ENCODE results near the gene SEZ6.
"Not testable (repeated sequence)": the region's sequence is repeated elsewhere in the genome, so short reads cannot be mapped to it uniquely, and the experiment has no call there.

The SEZ6 gene

DNA sequence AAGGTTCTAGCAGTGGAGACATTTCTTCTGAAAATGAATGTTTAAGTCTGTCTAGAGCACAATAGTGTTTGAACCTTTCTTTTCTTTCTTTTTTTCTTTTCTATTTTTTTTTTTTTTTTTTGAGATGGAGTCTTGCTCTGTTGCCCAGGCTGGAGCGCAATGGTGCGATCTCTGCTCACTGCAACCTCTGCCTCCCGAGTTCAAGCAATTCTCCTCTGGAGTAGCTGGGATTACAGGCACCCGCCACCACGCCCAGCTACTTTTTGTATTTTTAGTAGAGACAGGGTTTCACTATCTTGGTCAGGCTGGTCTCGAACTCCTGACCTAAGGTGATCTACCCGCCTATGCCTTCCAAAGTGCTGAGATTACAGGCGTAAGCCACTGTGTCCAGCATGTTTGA is 71.3 kb downstream of the SEZ6 start:
- DNase-seq (ENCODE audit: low spot score) = not testable (repeated sequence)

DNA sequence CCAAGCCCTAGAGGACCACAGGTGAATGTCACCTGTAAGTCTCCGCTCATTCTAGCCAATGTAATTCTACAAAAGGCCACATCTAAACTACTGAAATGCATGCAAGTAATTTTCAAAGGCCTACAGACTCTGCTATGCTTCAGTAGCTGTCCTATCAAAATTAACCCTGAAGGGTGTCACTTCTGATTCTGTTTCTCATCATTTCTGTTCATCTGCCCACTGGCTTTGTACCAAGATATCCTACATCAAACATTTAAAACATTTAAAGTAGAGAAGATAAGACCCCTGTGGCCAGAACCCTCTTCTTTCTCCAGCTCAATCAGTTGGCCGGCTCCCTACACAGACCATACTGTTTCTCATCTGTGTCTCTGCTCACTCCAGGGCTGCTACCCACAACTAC is 76.0 kb downstream of the SEZ6 start:
- DNase-seq (ENCODE audit: low spot score) = no peak

DNA sequence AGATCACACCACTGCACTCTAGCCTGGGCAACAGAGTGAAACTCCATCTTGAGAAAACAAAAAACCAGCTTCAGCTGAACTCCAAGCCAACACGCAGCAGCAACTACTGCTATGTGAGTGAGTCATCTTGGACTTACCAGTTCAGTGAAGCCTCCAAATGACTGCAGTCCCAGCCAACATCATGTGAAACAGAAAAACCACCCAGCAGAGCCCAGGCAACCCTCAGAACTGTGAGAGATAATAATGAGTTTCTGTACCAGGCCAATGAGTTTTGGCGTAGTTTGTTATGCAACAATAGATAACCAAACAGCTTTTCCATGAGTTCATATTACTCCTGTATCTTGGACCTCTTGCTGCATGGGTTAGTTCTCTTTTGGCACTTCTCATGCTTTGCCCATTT is 77.8 kb downstream of the SEZ6 start:
- no peak for DNase-seq (ENCODE audit: low spot score)

DNA sequence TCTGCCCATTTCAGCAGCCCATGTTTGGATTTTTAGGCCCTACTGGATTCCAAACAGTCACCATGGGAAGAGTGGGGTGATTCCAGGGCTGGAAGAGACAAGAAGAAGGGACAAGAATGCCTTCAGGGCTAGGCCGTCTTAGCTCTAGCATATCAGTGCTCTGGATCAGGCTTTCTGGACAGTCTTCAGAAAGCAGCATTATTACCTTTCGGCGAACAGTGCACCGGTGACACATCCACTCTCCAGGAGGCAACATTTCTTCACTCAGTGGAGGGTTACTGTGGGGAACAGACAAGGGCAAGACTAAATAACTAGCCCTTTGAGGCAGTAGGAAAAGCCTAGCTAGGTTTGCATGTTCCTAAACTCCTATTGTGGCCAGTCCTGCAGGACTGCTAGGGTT is 79.0 kb downstream of the SEZ6 start:
- DNase-seq (ENCODE audit: low spot score) = no peak

DNA sequence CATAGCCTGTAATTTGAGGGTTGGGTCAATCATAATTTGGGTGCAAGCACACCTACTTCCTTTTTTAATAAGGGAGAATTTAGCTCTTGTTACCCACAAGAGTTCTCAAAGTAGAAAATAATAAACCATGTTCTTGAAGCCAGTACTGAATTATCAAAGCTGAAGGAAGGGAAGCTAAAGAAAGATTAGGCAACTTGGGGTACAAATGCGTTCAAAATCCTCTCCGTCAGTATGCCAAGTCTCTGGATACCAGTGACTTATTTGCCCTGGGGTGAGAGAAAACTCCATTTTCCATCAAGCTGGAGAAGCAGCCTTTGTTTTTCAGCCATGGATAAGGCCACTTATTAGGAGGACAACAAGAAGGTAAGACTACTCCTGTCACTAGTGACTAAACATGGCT is 79.5 kb downstream of the SEZ6 start:
- DNase-seq (ENCODE audit: low spot score) = no peak

DNA sequence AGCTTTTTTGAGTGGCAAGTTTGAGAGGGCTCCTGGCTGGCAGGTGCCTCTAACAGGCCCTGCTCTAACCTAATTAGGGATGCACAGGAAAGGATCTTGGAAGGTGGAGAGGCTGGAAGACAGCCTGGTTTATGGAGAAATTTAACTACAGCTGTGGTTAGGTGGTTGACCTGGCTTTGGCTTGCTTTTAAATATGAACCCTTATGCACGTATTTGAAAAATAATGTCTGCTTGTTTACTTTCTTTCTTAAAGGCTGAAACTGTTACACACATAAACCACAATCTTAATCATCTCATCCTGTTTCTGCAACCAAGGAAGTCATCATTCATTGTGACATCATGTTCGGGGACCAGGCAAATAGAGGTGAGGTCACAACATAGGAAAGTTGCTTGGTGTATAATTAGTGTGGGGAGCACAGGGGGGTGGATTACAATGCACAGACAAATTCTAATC is 79.9 kb downstream of the SEZ6 start:
- no peak for DNase-seq (ENCODE audit: low spot score)

DNA sequence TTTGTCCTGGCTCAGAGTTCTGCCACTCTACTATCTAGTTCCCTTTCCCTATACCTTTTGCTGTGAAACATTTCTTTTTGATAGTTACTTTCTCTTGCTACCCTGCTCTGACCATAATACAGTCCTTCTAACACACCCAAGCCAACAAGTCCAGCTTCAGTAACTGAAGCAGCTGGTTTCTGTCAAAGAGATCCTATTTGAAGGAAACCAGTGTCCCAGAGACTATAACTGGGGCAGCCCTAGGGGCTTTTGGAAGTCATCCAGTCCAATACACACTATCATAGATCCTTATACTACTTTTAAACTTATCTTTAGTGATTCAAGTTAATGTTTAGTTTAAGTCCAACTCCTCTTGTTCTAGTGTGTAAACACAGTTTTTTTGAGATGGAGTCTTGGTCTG is 85.6 kb downstream of the SEZ6 start:
- no peak for DNase-seq (ENCODE audit: low spot score)

DNA sequence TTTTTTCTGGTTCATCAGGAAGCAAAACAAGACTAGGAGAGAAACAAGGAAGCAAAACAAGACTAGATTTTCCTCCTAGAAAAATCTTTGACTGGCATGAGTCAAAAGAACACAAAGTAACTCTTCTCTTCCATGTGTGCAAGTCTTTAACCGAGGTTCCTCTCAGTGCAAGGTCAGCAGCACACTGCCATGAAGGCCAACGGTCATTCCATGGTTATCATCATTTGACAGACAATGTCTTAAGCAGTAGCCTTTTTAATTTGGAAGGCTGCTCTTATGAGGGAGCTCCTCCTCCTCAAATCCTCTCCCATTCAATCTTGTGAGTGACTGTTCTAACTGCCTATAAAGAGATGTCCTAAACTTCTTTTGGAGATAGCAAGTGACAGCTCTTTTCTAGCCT is 87.5 kb downstream of the SEZ6 start:
- no peak for DNase-seq (ENCODE audit: low spot score)

DNA sequence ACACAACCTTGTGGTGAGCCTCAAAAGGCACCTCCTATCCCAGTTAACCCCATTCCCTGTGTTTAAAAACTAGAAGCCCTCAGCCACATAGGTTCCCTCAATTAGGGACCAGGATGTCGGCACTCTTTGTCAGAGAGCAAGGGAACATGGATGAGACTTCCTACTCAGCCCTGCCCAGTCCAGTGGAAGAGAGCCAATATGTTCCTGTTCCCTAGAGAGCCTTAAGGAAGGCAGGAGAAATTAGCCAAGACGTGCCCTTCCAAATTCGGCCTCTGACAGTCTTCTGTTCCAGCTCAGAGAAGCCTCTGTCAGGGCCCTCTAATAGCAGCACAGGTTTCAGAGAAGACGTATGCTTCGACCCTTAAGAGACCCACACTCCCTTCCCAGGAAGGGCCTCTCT is 88.4 kb downstream of the SEZ6 start:
- DNase-seq (ENCODE audit: low spot score) = no peak

DNA sequence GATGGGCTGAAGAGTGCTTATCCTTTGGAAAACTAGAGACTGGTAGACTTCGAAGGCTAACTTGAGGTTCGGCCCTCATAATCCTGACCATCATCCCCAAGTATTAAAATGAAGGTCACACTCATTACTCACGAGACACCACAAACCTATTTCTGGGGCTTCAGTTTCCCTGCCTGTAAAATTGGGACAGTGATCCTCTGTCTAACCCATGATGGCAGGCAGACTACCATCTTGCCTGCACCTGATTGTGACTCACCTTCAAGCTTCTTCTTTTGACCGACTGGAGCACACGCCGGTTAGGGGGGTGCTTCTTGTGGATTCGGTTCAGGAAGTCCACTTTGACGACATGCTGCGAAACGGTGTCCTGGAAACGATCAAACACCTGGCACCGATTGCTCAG is 88.8 kb downstream of the SEZ6 start:
- no peak for DNase-seq (ENCODE audit: low spot score)

DNA sequence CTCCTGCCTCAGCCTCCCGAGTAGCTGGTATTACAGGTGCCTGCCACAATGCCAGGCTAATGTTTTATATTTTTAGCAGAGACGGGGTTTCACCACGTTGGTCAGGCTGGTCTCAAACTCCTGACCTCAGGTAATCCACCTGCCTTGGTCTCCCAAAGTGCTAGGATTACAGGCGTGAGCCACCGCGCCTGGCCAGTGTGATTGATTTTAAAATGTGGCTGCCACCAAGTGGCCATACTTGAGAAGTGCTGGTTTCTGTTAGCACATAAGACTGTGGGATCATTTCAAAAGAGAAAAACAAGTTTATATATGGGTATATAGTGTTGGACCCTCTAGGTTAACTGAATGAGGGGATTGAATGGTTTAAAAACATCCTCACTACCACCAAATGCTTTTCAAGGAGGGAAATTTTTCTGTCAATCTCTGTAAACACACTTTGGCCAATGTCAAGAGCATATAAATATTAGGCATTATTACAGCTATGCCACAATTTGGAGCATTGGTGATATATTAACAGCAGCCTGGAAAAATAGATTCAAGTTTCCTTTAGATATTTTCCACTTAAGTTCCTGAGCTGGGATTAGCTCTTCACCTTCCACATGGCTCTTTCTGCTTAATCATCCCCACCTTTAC is 89.4 kb downstream of the SEZ6 start:
- peak; percentile 70 for DNase-seq (ENCODE audit: low spot score)

DNA sequence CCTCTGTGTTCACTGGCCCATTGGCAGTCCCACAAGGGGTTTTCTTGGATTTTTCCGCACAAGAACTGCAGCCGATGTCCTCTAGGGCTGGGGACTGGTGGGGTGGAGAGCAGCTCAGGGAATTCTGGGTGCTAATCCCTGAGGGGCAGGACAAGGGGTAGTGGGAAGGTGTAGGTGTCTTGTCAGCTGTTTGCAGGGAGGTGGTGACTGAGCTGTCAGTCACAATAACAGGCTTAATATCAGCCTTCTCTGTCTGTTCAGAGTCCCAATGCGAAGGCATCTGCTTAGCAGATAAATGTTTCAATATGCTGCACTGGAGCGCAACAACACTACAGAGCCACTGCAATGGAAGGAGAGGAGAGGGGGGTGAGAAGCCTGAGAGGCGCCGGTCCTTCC is 92.9 kb downstream of the SEZ6 start:
- no peak for DNase-seq (ENCODE audit: low spot score)

DNA sequence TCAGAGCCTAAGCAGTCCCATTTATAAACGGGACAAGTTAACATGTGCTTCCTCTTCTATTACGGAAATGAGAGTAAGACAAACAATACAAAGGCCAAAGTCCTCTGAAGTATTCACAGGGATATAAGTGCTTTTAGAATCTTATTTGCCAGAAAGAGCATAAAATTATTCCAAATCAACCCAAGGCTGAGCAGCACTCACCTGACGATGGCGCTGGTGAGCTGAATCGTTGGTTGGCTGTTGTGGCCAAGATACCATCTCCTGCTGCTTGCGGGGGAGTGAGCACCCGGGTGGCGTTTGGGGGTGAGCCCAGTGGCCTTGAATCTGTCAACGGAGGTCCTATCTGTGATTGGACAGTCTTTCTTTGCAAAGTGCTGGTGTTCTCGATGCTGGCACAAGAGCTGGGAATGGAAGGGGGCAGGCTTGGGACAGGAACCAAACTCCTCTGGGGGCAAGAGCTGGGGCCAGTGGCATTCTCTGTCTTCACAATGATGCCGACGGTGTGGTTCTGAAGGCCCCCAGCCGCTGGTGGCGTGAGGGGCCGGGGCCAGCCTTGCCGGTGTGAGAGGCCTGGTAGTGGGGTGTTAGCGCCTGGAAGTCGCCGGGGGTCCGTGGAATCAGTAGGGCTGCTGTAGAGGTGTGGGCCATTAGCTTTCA is 93.4 kb downstream of the SEZ6 start:
- DNase-seq (ENCODE audit: low spot score) = no peak

DNA sequence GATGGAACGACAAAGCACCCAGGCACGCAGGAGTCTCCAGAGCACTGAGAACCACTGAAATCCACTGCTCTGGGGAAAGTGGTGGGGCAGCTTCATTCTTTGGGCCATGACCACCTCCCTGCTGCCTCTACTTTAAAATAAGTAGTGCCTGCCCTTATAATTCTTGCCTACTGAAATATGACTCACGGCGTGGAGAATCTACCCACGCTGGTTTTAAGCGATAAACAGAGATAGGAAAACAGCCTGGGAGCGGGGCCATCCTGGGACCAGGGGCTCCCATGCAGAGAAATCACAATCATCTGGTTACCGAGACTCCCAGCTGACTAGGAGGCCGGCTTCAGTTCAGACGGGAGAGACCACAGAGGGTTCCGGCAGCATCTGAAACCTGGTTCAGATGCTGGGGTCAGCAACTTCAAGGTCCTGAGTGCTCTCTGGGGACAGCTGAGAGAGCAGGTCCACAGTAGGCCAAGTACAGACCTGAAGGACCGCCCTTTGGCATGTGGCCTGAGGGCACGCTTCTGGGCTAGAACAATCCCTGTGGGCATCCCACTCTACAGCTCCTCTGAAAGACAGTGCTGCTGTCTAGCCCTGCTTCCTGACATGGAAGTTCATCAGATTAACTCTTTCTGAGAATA is 94.3 kb downstream of the SEZ6 start:
- DNase-seq (ENCODE audit: low spot score) = no peak

DNA sequence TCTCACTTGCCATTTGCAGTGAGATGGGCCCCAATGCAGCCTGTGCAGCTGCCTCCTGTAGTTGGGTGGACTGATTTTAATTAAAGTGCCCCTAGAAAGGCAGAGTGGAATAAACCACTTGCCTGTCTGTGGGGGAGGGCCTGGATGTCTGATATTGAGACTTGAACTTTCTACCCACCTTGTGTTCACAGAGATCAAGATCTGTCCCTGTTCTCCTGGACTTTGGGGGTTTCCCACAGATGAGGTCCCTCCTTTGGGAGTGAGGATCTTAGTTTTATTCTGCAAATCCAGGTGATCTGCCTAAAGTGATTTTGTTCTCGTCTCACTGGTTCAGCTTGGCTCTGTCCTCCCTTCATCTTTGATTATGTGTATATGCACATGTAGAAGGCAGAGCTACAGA is 95.3 kb downstream of the SEZ6 start:
- no peak for DNase-seq (ENCODE audit: low spot score)

DNA sequence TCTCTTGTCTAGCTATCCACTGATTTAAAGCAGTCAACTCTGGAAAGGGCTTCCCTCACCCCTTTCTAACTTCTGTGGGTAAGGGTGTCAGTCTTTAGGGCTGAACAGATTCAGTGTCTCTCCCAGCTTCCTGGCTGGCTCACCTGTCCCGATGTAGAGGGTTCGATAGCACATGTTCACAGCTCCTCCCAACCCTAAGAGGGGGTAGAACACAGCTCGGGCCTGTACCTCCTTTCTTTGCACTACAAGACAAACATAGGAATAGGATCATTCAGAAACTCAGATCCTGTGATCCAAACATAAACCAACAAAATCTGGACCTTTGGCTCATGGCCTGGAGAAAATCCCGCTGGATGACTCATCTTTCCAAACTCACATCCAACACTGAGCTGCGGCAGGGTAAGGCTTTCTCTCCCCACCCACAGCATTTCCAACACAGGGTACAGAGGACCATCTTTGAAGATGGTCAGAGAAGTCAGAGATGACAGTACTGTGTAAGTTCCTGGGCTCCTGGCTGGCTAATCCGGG is 97.1 kb downstream of the SEZ6 start:
- no peak for DNase-seq (ENCODE audit: low spot score)

DNA sequence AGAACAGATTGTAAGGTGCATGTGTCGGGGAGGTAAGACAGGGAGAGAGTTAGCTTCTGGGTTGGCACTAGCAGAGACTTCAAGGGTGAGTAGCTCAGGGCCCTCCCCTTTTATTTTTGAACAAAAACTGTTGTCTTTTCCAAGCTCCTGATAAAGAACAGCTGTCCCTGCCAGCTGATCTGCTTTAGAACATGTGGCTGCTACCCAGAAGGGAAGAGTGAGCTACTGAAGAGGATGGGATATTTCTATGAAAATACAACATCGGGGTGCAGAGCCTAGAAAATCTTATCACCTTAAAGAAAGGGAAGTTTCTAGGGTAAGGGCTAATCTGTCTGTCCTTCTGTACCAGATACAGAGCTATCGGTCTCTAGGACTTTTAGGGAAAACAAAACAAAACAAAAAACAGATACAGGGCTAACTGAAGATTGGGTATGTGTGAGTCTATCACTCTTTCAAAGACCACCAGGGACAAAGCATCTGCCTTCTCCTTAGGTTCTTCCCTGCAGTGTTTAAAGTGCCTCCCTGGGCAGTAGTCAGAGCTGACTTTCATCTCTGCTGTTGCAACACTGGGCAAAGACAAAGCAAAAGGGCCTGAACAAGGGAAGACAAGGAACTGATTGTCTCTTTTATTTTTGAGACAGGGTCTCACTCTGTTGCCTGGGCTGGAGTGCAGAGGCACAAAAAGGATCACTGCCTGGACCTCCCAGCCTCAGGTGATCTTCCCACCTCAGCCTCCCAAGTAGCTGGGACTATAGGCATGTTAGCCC is 97.9 kb downstream of the SEZ6 start:
- DNase-seq (ENCODE audit: low spot score) = no peak

DNA sequence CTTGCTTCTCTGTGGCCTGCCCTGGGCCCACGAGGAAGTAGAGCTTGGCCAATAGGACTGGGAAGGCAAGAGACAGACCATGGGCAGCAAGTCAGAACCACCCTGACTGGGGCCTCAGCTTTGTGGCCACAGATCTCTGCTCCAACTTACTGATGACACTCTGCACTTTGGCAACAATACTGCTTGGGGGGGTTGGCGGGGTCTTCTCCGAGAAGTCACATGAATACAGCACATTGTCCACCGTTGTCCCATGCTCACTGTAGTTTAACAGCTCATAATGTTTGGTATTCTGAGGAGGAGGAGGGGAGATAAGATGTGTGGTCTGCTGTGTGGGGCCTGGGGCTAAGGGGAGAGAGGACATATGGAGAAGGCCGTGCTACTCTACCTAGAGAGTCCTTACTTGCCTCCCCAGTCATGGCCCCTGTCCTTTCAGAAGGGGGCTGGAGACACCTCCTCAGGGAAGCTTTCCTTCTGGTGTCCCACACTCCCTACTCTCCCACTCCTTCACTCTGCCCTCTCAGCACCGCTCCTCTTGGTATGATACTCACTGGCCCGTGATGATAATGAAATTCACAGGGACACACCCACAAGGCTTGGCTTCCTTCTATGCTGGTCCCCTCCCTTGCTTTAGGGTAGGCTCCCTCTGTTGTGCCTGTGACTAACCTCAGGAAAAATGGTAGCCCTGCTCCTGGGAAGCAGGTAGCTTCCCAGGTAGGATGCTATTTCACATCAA is 99.0 kb downstream of the SEZ6 start:
- DNase-seq (ENCODE audit: low spot score) = no peak

DNA sequence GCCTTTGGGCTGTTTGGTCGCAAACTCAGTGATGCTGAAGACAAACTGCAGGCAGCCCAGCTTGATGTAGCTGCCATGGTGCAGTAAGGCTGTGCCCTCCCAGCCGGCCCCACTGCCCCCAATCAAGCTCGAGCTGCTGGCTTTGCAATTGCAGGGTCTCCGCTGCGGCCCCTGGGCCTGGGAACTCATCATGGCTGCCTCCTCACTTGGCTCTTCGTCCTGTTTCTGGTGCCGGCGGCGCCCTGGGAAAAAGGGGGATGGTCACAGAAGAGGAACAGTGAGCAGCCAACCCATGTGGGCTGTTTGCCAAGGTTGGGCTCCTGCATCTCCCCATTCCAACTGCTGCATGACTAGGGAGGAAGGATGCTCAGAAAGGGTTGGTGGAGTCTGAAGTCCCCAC is 99.6 kb downstream of the SEZ6 start:
- no peak for DNase-seq (ENCODE audit: low spot score)
